Sigmoid colon (tissue), 7 donors: Measurements from ENCODE around the gene ALB. TPM values are rescaled to one million over a fixed set of nuclear protein-coding genes. Genes with fewer than 3 reads are reported as not detected.

ENCODE experiments used
- DNase-seq: peaks from one replicate; pipeline ENCODE4 v3.0.0-alpha.2; 2019
- H3K27ac ChIP-seq, 4 donors: fragments of 200-600 bp; sonication (generic); one replicate each; pipeline ENCODE4 v1.5.1; 2016 to 2019; ENCODE audit warnings: mild to moderate bottlenecking in 1 of 4
- H3K27me3 ChIP-seq, 3 donors: fragments of 200-600 bp; sonication (generic); one replicate each; pipeline ENCODE4 v1.5.1; 2019; ENCODE audit warnings: mild to moderate bottlenecking in 1 of 3
- H3K36me3 ChIP-seq, 4 donors: fragments of 200-600 bp; sonication (generic); one replicate each; pipeline ENCODE4 v1.5.1; 2016 to 2019
- H3K4me1 ChIP-seq, 4 donors: fragments of 200-600 bp; sonication (generic); one replicate each; pipeline ENCODE4 v1.5.1; 2017 to 2019
- H3K4me3 ChIP-seq, 4 donors: fragments of 200-600 bp; sonication (generic); one replicate each; pipeline ENCODE4 v1.5.1; 2017 to 2019; ENCODE audit warnings: mild to moderate bottlenecking in 2 of 4, moderate library complexity in 1 of 4
- H3K9me3 ChIP-seq, 4 donors: fragments of 200-600 bp in 3 of 4; sonication (generic) in 3 of 4; one replicate each; pipeline versions ENCODE4 v1.5.1 to v1.6.1; 2013 to 2019
- CTCF ChIP-seq, 4 experiments: fragments of 450-650 bp in 3 of 4; fragments of 200-600 bp in 1 of 4; IDR thresholded peaks; one replicate each; pipeline ENCODE4 v1.5.1; 2016 to 2019; ENCODE audit warnings: antibody characterized with exemption in 4 of 4, mild to moderate bottlenecking in 3 of 4, moderate library complexity in 2 of 4
- EP300 ChIP-seq, 4 donors: sonication (generic); formaldehyde crosslinking; IDR thresholded peaks; one replicate each; pipeline ENCODE4 v1.6.1; 2017; ENCODE audit warnings: antibody characterized with exemption in 4 of 4
- POLR2A ChIP-seq, 2 donors: fragments of 450-650 bp; IDR thresholded peaks; one replicate each; pipeline ENCODE4 v1.6.1; 2016; ENCODE audit warnings: antibody characterized with exemption in 2 of 2, mild to moderate bottlenecking in 2 of 2, moderate library complexity in 2 of 2
- POLR2AphosphoS5 ChIP-seq, 4 donors: sonication (generic); formaldehyde crosslinking; IDR thresholded peaks; one replicate each; pipeline ENCODE4 v1.6.1; 2017; ENCODE audit warnings: antibody characterized with exemption in 4 of 4
- WGBS, 2 donors: extraction: QIAGEN DNeasy Blood & Tissue Kit; methylation state at CpG; one replicate each; pipeline ENCODE4 v1.1.7; 2013; 5-methylcytosine and 5-hydroxymethylcytosine counted together
- intact Hi-C: fragments of 100-400 bp; cut with DNase I; formaldehyde crosslinking; loops from one replicate; pipeline ENCODE4 v1.15.1; 2023
- polyA plus RNA-seq, 3 donors: library from polyadenylated mRNA; stranded (reverse); fragments of 200-250 nt; gene quantifications; one replicate each; pipeline ENCODE4 v1.2.3, GENCODE V29; 2013
- total RNA-seq, 4 donors: library from RNA; depleted of rRNA; stranded (reverse); fragments of >200 nt; gene quantifications; one replicate each; pipeline ENCODE4 v1.1.0, GENCODE V29; 2016
- donor health status: healthy with polysubstance abuse.
- donor health status: Bipolar disorder and iron deficiency.
- donor health status: healthy.

Gene ALB
- total and polyA plus RNA-seq, 7 donors: 0.96 TPM; not detected in 6

- no peak overlapping the region for H3K27ac ChIP-seq
- H3K9me3 ChIP-seq: no peaks in the 10 kb centered on the region
- no peak for TF ChIP-seq POLR2A (IDR thresholded peaks at IDR 0.05)
- no peak for TF ChIP-seq POLR2AphosphoS5 (IDR thresholded peaks at IDR 0.05)
- no peak for TF ChIP-seq CTCF (IDR thresholded peaks at IDR 0.05)
- TF ChIP-seq EP300 (IDR thresholded peaks at IDR 0.05): no peak
- H3K36me3 ChIP-seq: no peaks in the 10 kb centered on the region
- H3K27me3 ChIP-seq: no peaks in the 10 kb centered on the region
- no peak overlapping the region for H3K4me3 ChIP-seq
- no peaks in the 10 kb centered on the region for H3K4me1 ChIP-seq
- no peak for DNase-seq
- intact Hi-C loops: no loop called here
These were observed 19.1 kb downstream of the ALB start for GRCh38 chr4:73423184-73423583.

DNA sequence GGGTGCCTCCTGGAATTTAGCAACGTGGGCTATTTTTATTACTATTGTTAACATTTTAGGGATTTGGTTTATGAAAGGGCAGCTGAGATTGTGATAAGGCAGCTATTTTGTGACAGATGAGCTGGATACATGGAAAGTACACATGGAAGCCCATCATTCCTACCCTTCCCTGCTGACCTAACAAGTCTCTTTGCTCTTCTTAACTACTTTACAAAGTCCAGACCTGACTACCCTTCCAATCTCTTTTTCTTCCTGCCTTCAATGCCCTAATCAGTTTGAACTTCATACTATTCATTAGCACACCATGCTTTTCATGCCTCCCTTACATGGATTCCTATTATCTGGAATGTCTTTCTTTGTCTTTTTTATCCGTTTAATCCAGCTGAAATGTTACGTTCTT is 22.6 kb downstream of the ALB start:
- WGBS, 2 donors: 69 to 80% methylated on average over 3 of the region's 3 CpGs
- Histone ChIP-seq H3K9me3 (no peaks in the 10 kb centered on the region), H3K4me1 (no peaks in the 10 kb centered on the region), H3K27me3 (no peaks in the 10 kb centered on the region), H3K36me3 (no peaks in the 10 kb centered on the region), H3K4me3 (no peak overlapping the region), H3K27ac (no peak overlapping the region)
- DNase-seq: no peak
- TF ChIP-seq POLR2A (IDR thresholded peaks at IDR 0.05): no peak
- no peak for TF ChIP-seq POLR2AphosphoS5 (IDR thresholded peaks at IDR 0.05)
- TF ChIP-seq CTCF (IDR thresholded peaks at IDR 0.05): no peak
- no peak for TF ChIP-seq EP300 (IDR thresholded peaks at IDR 0.05)
- intact Hi-C loops: no loop called here

DNA sequence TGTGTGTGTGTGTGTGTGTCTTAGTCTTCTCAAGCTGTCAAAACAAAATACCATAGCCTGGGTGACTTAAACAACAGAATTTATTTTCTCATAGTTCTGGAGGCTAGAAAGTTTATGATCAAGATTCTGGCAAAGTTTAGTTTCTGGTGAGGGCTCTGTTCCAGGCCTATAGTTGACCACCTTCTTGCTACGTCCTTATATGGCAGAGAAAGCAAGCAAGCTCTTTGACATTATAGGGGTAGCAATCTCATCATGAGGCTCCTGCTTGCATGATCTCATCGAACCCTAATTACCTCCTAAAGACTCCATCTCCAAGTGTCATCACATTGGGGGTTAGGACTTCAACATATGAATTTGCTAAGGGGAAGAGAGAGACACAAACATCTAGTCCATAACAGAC is 25.0 kb downstream of the ALB start:
- Histone ChIP-seq H3K4me3 (no peak overlapping the region), H3K9me3 (no peaks in the 10 kb centered on the region), H3K27me3 (no peaks in the 10 kb centered on the region), H3K4me1 (no peaks in the 10 kb centered on the region), H3K36me3 (no peaks in the 10 kb centered on the region), H3K27ac (no peak overlapping the region)
- TF ChIP-seq POLR2A (IDR thresholded peaks at IDR 0.05): no peak
- no peak for TF ChIP-seq EP300 (IDR thresholded peaks at IDR 0.05)
- TF ChIP-seq CTCF (IDR thresholded peaks at IDR 0.05): no peak
- TF ChIP-seq POLR2AphosphoS5 (IDR thresholded peaks at IDR 0.05): no peak
- no peak for DNase-seq
- intact Hi-C loops: no loop called here
- WGBS, 2 donors: 77 to 84% methylated on average over 2 of the region's 2 CpGs

GRCh38 chr4:73429826-73430587 is 25.9 kb downstream of the ALB start:
- H3K27ac ChIP-seq: no peak overlapping the region
- no peaks in the 10 kb centered on the region for H3K9me3 ChIP-seq
- TF ChIP-seq POLR2AphosphoS5 (IDR thresholded peaks at IDR 0.05) (no peak), EP300 (IDR thresholded peaks at IDR 0.05) (no peak), CTCF (IDR thresholded peaks at IDR 0.05) (no peak), POLR2A (IDR thresholded peaks at IDR 0.05) (no peak)
- intact Hi-C loops: no loop called here
- WGBS, 2 donors: 86 to 89% methylated on average over 2 of the region's 2 CpGs
- no peaks in the 10 kb centered on the region for H3K27me3 ChIP-seq
- no peaks in the 10 kb centered on the region for H3K4me1 ChIP-seq
- DNase-seq: no peak
- no peak overlapping the region for H3K4me3 ChIP-seq
- no peaks in the 10 kb centered on the region for H3K36me3 ChIP-seq

DNA sequence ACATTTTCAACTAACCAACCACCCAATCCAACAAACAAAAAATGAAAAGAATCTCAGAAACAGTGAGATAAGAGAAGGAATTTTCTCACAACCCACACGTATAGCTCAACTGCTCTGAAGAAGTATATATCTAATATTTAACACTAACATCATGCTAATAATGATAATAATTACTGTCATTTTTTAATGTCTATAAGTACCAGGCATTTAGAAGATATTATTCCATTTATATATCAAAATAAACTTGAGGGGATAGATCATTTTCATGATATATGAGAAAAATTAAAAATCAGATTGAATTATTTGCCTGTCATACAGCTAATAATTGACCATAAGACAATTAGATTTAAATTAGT is 27.7 kb downstream of the ALB start:
- intact Hi-C loops: no loop called here
- Histone ChIP-seq H3K27ac (no peak overlapping the region), H3K36me3 (no peaks in the 10 kb centered on the region), H3K4me1 (no peaks in the 10 kb centered on the region), H3K4me3 (no peak overlapping the region), H3K27me3 (no peaks in the 10 kb centered on the region), H3K9me3 (no peaks in the 10 kb centered on the region)
- whole genome bisulfite sequencing, 2 donors: 73 to 78% methylated on average over 1 of the region's 1 CpG
- TF ChIP-seq POLR2AphosphoS5 (IDR thresholded peaks at IDR 0.05) (no peak), POLR2A (IDR thresholded peaks at IDR 0.05) (no peak), EP300 (IDR thresholded peaks at IDR 0.05) (no peak), CTCF (IDR thresholded peaks at IDR 0.05) (no peak)
- no peak for DNase-seq
